Right atrium auricular region (tissue), 2 donors: ENCODE results near the gene GDPD4. TPM values are rescaled to one million over a fixed set of nuclear protein-coding genes. Genes with fewer than 3 reads are reported as not detected.

Source experiments
- DNase-seq: peaks from one replicate; pipeline ENCODE4 v3.0.0-alpha.2; 2019; ENCODE audit warnings: low spot score
- H3K27ac ChIP-seq, 2 donors: fragments of 200-600 bp; sonication (generic); 1 replicate in 1 of 2; 2 replicates in 1 of 2; pipeline ENCODE4 v1.5.1; 2016 to 2019
- H3K27me3 ChIP-seq, 2 donors: fragments of 200-600 bp; sonication (generic); one replicate each; pipeline versions ENCODE4 v1.5.1 to v1.6.0; 2017 to 2019
- H3K36me3 ChIP-seq: fragments of 200-600 bp; sonication (generic); one replicate; pipeline ENCODE4 v1.5.1; 2016
- H3K4me1 ChIP-seq, 2 donors: fragments of 200-600 bp; sonication (generic); one replicate each; pipeline versions ENCODE4 v1.5.1 to v1.6.0; 2017 to 2019
- H3K4me3 ChIP-seq, 2 donors: fragments of 200-600 bp; sonication (generic); 1 replicate in 1 of 2; 2 replicates in 1 of 2; pipeline ENCODE4 v1.5.1; 2017 to 2019; ENCODE audit warnings: mild to moderate bottlenecking in 1 of 2, moderate library complexity in 1 of 2
- H3K9me3 ChIP-seq, 2 donors: fragments of 200-600 bp; sonication (generic); one replicate each; pipeline ENCODE4 v1.5.1; 2019
- CTCF ChIP-seq, 2 donors: fragments of 200-600 bp; sonication (generic); IDR thresholded peaks; one replicate each; pipeline ENCODE4 v1.5.1; 2019; ENCODE audit warnings: antibody characterized with exemption in 2 of 2
- total RNA-seq, 2 donors: library from RNA; depleted of rRNA; stranded (reverse); fragments of >200 nt; gene quantifications; one replicate each; pipeline ENCODE4 v1.1.0, GENCODE V29; 2016

Gene GDPD4
- total RNA-seq, 2 donors from 2014 or later, result not detected

- Histone ChIP-seq H3K9me3 (peaks cover 0 to 10% of the 10 kb centered on the region in 2 donors), H3K4me1 (no peaks in the 10 kb centered on the region), H3K27ac (no peak overlapping the region), H3K36me3 (no peaks in the 10 kb centered on the region), H3K4me3 (no peak overlapping the region), H3K27me3 (no peaks in the 10 kb centered on the region)
- no peak for DNase-seq
- no peak for TF ChIP-seq CTCF (IDR thresholded peaks at IDR 0.05)
Observed at GRCh38 chr11:77267962-77268361, 33.5 kb downstream of the GDPD4 start.

- H3K36me3 ChIP-seq, result no peaks in the 10 kb centered on the region
- no peaks in the 10 kb centered on the region for H3K27me3 ChIP-seq
- no peak overlapping the region for H3K27ac ChIP-seq
- H3K4me3 ChIP-seq, result no peak overlapping the region
- no peak for TF ChIP-seq CTCF (IDR thresholded peaks at IDR 0.05)
- peaks cover 5 to 22% of the 10 kb centered on the region in 2 donors for H3K9me3 ChIP-seq
- no peak for DNase-seq
- no peaks in the 10 kb centered on the region for H3K4me1 ChIP-seq
Observed at GRCh38 chr11:77266766-77267165, 34.7 kb downstream of the GDPD4 start.

- H3K27me3 ChIP-seq, result no peaks in the 10 kb centered on the region
- peaks cover 5 to 28% of the 10 kb centered on the region in 2 donors for H3K9me3 ChIP-seq
- no peak for DNase-seq
- H3K36me3 ChIP-seq, result no peaks in the 10 kb centered on the region
- H3K27ac ChIP-seq, result no peak overlapping the region
- no peak for TF ChIP-seq CTCF (IDR thresholded peaks at IDR 0.05)
- no peaks in the 10 kb centered on the region for H3K4me1 ChIP-seq
- H3K4me3 ChIP-seq, result no peak overlapping the region
Observed at GRCh38 chr11:77262803-77263202, 38.7 kb downstream of the GDPD4 start.

- peaks cover 5 to 28% of the 10 kb centered on the region in 2 donors for H3K9me3 ChIP-seq
- TF ChIP-seq CTCF (IDR thresholded peaks at IDR 0.05), result no peak
- H3K27me3 ChIP-seq, result no peaks in the 10 kb centered on the region
- DNase-seq, result no peak
- no peak overlapping the region for H3K4me3 ChIP-seq
- H3K4me1 ChIP-seq, result no peaks in the 10 kb centered on the region
- H3K27ac ChIP-seq, result no peak overlapping the region
- no peaks in the 10 kb centered on the region for H3K36me3 ChIP-seq
Observed at GRCh38 chr11:77259641-77260040, 41.8 kb downstream of the GDPD4 start.

- H3K4me3 ChIP-seq, result no peak overlapping the region
- DNase-seq, result no peak
Observed at GRCh38 chr11:77253690-77254089, 47.8 kb downstream of the GDPD4 start.

More at GRCh38 chr11:77253690-77254089, 47.8 kb downstream of the GDPD4 start:
- H3K9me3 ChIP-seq, result peaks cover 0 to 14% of the 10 kb centered on the region in 2 donors
- no peaks in the 10 kb centered on the region for H3K4me1 ChIP-seq
- no peaks in the 10 kb centered on the region for H3K36me3 ChIP-seq
- no peaks in the 10 kb centered on the region for H3K27me3 ChIP-seq
- no peak for TF ChIP-seq CTCF (IDR thresholded peaks at IDR 0.05)
- no peak overlapping the region for H3K27ac ChIP-seq
